Astrocyte of the spinal cord (primary cell): Measurements from ENCODE around the gene KRTAP4-9.

Source experiments
- DNase-seq: peaks from one replicate; pipeline ENCODE4 v3.0.0; 2011; ENCODE audit warnings: low read depth, low spot score
- H3K4me3 ChIP-seq: 2 replicates; pipeline ENCODE4 v1.5.1; 2011; ENCODE audit warnings: low read depth, mild to moderate bottlenecking, low read length, moderate library complexity
- CTCF ChIP-seq: IDR thresholded peaks from 2 replicates; pipeline ENCODE4 v1.5.1; 2012; ENCODE audit warnings: low read depth, mild to moderate bottlenecking, low read length, inconsistent platforms
- in situ Hi-C: cut with HindIII; loops from 2 replicates; pipeline ENCODE4 v1.10.0; 2017; ENCODE audit warnings: low sequenced_read_pairs

Gene KRTAP4-9

GRCh38 chr17:41151525-41151924, 46.3 kb downstream of the KRTAP4-9 start:
- no peak overlapping the region for H3K4me3 ChIP-seq
- in situ Hi-C loops, result no loop called here
- no peak for TF ChIP-seq CTCF
- DNase-seq, result no peak

- in situ Hi-C loops, result no loop called here
Measured at GRCh38 chr17:41153856-41154255, 48.7 kb downstream of the KRTAP4-9 start.

More at GRCh38 chr17:41153856-41154255, 48.7 kb downstream of the KRTAP4-9 start:
- DNase-seq, result no peak
- no peak overlapping the region for H3K4me3 ChIP-seq
- no peak for TF ChIP-seq CTCF
